Measurements from ENCODE around the gene CCM2. TPM values are rescaled to one million over a fixed set of nuclear protein-coding genes. Genes with fewer than 3 reads are reported as not detected.

Gene CCM2
- total RNA-seq, 3 donors from 2014 or later (not counting 1 experiment from before 2014, with no cell fraction given): 66.2 to 104 (median 97.5) TPM

DNA sequence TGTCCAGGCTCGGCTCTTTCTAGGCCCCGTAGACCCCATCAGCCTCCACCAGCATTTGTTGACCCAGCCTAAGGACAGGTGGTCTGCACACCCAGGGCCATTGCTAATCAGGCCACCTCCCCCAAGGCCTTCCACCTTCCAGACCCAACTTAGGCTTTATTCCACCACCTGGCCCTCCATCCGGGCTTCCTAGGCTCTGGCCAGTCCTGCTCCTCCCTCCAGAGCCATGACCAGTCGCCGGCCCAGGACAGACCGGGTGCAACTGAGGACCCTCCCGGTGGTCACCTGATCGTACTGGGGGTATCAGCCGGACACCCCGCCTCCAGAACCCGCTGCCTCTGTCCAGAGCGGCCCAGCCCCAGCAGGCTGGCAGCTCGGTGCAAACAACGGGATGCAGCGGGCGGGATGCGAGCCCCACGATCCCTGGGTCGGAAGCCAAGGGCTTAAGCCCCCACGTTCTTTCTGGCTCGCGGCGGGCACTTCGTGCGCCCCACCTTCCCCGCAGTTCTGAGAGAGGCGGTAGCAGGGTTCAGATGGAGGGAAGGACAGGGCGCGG lies 88.2 kb downstream of the CCM2 start:
- H3K36me3 ChIP-seq (ENCODE audit: control insufficient read depth, insufficient read depth, low read length): no peaks in the 10 kb centered on the region
- peaks cover 12% of the 10 kb centered on the region for H3K4me1 ChIP-seq (ENCODE audit: control insufficient read depth, insufficient read depth, low read length)
- H3K4me1 Mint-ChIP-seq: peaks cover 6 to 8% of the 10 kb centered on the region in 2 donors
- no peak overlapping the region for H3K27ac ChIP-seq (ENCODE audit: low read length)
- no peaks in the 10 kb centered on the region for H3K36me3 Mint-ChIP-seq
- H3K27me3 Mint-ChIP-seq (ENCODE audit: low read depth in 2 of 2): peaks cover 0 to 10% of the 10 kb centered on the region in 2 donors
- 71% methylated on average over 29 of the region's 29 CpGs for WGBS (ENCODE audit: insufficient coverage)
- no peaks in the 10 kb centered on the region for H3K9me3 ChIP-seq (ENCODE audit: control insufficient read depth, insufficient read depth, low read length)
- H3K27me3 ChIP-seq (ENCODE audit: control insufficient read depth, insufficient read depth, low read length): peaks cover 5% of the 10 kb centered on the region
- H3K9me3 Mint-ChIP-seq: no peaks in the 10 kb centered on the region
- no peak overlapping the region for H3K4me3 ChIP-seq (ENCODE audit: low read length)
- DNase-seq (no peak), ATAC-seq (no peak)
- intact Hi-C loops (cut with micrococcal nuclease): no loop called here
- TF ChIP-seq CTCF (IDR thresholded peaks at IDR 0.05): no peak
- H3K27ac Mint-ChIP-seq: no peak overlapping the region
- H3K4me3 Mint-ChIP-seq: peak overlapping the region; percentile 45

GRCh38 chr7:45088821-45089340 lies 88.9 kb downstream of the CCM2 start, which contains the start of gene NACAD:
NACAD (minus strand) TSS chr7:45088969; CDS start chr7:45088894, 75 bp downstream.
- ATAC-seq: peak; percentile 64 to 89 (median 78)
- peaks cover 0 to 10% of the 10 kb centered on the region in 2 donors for H3K27me3 Mint-ChIP-seq (ENCODE audit: low read depth in 2 of 2)
- peak in 1 of 2 donors; percentile 51 for DNase-seq
- Histone ChIP-seq H3K9me3 (ENCODE audit: control insufficient read depth, insufficient read depth, low read length) (no peaks in the 10 kb centered on the region), H3K4me3 (ENCODE audit: low read length) (peak within 1 kb of the TSS; percentile 29), H3K36me3 (ENCODE audit: control insufficient read depth, insufficient read depth, low read length) (no peaks in the 10 kb centered on the region), H3K27ac (ENCODE audit: low read length) (no peak within 1 kb of the TSS), H3K27me3 (ENCODE audit: control insufficient read depth, insufficient read depth, low read length) (peaks cover 5% of the 10 kb centered on the region), H3K4me1 (ENCODE audit: control insufficient read depth, insufficient read depth, low read length) (peaks cover 12% of the 10 kb centered on the region)
- intact Hi-C loops (cut with micrococcal nuclease): no loop called here
- WGBS (ENCODE audit: insufficient coverage): 2% methylated on average over 50 of the region's 50 CpGs
- TF ChIP-seq CTCF (IDR thresholded peaks at IDR 0.05): no peak
- H3K9me3 Mint-ChIP-seq: no peaks in the 10 kb centered on the region
- peak within 1 kb of the TSS; percentile 79 for H3K4me3 Mint-ChIP-seq
- no peaks in the 10 kb centered on the region for H3K36me3 Mint-ChIP-seq
- H3K27ac Mint-ChIP-seq: peak within 1 kb of the TSS; percentile 31 to 57
- peaks cover 6 to 8% of the 10 kb centered on the region in 2 donors for H3K4me1 Mint-ChIP-seq

GRCh38 chr7:45089341-45089891 lies 89.4 kb downstream of the CCM2 start:
- Mint-ChIP-seq H3K9me3 (no peaks in the 10 kb centered on the region), H3K27me3 (ENCODE audit: low read depth in 2 of 2) (peaks cover 0 to 10% of the 10 kb centered on the region in 2 donors), H3K27ac (peak overlapping the region; percentile 31 to 57), H3K36me3 (no peaks in the 10 kb centered on the region), H3K4me3 (peak overlapping the region; percentile 79), H3K4me1 (peaks cover 6 to 8% of the 10 kb centered on the region in 2 donors)
- Histone ChIP-seq H3K27me3 (ENCODE audit: control insufficient read depth, insufficient read depth, low read length) (peaks cover 5% of the 10 kb centered on the region), H3K9me3 (ENCODE audit: control insufficient read depth, insufficient read depth, low read length) (no peaks in the 10 kb centered on the region), H3K36me3 (ENCODE audit: control insufficient read depth, insufficient read depth, low read length) (no peaks in the 10 kb centered on the region), H3K27ac (ENCODE audit: low read length) (no peak overlapping the region), H3K4me3 (ENCODE audit: low read length) (peak overlapping the region; percentile 29), H3K4me1 (ENCODE audit: control insufficient read depth, insufficient read depth, low read length) (peaks cover 12% of the 10 kb centered on the region)
- no peak for TF ChIP-seq CTCF (IDR thresholded peaks at IDR 0.05)
- DNase-seq: peak in 1 of 2 donors; percentile 76
- peak; percentile 36 to 49 (median 41) for ATAC-seq
- WGBS (ENCODE audit: insufficient coverage): 3% methylated on average over 15 of the region's 22 CpGs
- intact Hi-C loops (cut with micrococcal nuclease): no loop called here
